ENCODE data around the gene RAB30. TPM values are rescaled to one million over a fixed set of nuclear protein-coding genes. Genes with fewer than 3 reads are reported as not detected.

RAB30 gene
- total and polyA plus RNA-seq, 9 donors, result 7.3 to 15.0 (median 11.3) TPM

DNA sequence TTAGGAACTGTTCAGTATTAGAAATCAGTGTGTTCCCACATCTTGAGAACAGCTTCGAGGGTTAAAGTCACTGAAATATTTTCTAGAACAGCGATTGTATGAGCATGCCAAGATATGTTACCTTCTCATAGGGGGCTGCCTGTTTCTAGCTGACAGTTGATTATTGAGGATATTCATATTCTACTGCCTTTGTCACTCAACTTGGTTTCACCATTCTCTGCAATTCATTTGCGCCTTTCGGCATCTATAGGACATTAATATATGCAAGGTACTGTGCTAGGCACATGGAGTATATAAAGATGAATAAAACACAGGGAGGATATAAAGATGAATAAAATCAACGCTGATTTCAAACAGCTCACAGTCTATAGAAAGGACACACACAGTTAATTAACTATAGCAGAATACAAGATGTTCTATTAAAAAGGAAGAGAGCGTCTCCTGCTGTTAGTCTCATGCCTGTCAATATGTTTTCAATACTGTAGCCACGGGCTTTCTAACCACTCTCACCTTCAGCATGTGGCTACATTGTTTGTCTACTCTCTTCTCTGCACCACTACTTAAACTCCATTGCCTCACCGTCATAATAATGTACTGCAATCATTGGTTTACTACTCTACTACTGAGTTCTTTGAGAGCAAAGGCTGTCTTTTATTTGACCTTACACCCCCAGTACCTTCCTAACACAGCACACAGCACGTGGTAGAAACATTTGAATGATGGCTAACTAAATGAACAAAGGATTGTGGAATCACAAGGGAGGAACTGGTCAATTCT is 81.9 kb downstream of the RAB30 start:
- Histone ChIP-seq H3K9me3 (replicated peaks; ENCODE audit: control insufficient read depth, low read depth, low read length) (no peaks in the 10 kb centered on the region), H3K36me3 (ENCODE audit: control insufficient read depth, insufficient read depth, low read length) (peaks cover 9% of the 10 kb centered on the region), H3K4me1 (ENCODE audit: control insufficient read depth, insufficient read depth, low read length) (peaks cover 16% of the 10 kb centered on the region), H3K27ac (ENCODE audit: low read length) (no peak overlapping the region), H3K27me3 (ENCODE audit: control insufficient read depth, insufficient read depth, low read length) (no peaks in the 10 kb centered on the region), H3K4me3 (ENCODE audit: low read length) (no peak overlapping the region)
- DNase-seq, result no peak
- 54% methylated on average over 2 of the region's 9 CpGs for WGBS (ENCODE audit: insufficient coverage)

DNA sequence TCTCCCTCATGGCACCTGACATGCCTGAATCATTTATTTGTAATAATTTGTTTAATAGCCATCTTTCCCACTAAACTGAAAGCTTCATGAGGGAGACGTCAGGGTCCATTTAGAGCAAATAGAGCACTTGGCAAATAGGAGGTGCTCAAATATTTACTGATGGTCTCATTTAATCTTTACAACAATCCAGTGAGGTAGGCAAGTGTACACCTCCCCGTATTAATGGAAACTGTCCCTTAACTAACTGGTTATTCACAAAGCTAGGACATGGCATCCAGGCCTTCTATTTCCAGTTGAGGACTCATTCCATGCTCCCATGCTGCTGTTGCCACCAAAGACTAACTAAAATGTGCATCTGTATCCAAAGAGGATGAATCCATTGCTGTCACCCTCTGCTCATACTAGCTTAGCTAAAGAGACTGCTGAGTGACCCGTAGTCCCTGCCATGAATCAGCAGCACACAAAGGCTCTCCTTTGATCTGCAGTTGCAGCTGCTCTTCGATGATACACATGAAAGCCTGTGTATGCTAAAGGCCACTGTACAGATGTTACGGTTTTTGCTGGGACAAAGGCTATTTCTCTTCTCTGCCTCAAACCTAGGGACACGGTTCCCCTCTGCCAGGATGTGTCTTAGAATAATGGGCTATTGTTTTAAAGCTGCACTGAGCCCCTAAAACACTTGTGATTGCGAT is 82.6 kb downstream of the RAB30 start:
- peaks cover 14% of the 10 kb centered on the region for H3K36me3 ChIP-seq (ENCODE audit: control insufficient read depth, insufficient read depth, low read length)
- H3K9me3 ChIP-seq (replicated peaks; ENCODE audit: control insufficient read depth, low read depth, low read length), result no peaks in the 10 kb centered on the region
- H3K27ac ChIP-seq (ENCODE audit: low read length), result no peak overlapping the region
- peaks cover 13% of the 10 kb centered on the region for H3K4me1 ChIP-seq (ENCODE audit: control insufficient read depth, insufficient read depth, low read length)
- WGBS (ENCODE audit: insufficient coverage), result 54% methylated on average over 4 of the region's 7 CpGs
- no peaks in the 10 kb centered on the region for H3K27me3 ChIP-seq (ENCODE audit: control insufficient read depth, insufficient read depth, low read length)
- peak; percentile 73 for DNase-seq
- no peak overlapping the region for H3K4me3 ChIP-seq (ENCODE audit: low read length)

DNA sequence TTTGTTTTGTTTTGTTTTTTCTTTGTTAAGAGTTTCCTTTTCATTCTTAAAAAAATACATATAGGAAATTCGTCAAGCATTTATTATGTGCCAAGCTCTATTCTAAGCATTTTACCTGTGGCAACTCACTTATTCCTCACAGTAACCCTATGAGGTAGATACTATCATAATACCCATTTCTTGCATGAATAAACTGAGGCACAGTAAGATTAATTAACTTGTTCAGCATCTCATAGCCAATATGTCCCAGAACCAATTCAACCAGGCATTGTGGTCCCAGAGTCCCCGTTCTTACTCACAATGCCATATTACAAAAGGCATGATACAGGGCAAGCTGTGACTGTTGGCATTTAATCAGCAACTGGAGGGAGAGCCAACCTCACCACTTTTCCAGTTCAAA is 83.7 kb downstream of the RAB30 start:
- peaks cover 10% of the 10 kb centered on the region for H3K36me3 ChIP-seq (ENCODE audit: control insufficient read depth, insufficient read depth, low read length)
- no peaks in the 10 kb centered on the region for H3K27me3 ChIP-seq (ENCODE audit: control insufficient read depth, insufficient read depth, low read length)
- peaks cover 12% of the 10 kb centered on the region for H3K4me1 ChIP-seq (ENCODE audit: control insufficient read depth, insufficient read depth, low read length)
- H3K4me3 ChIP-seq (ENCODE audit: low read length), result no peak overlapping the region
- WGBS (ENCODE audit: insufficient coverage), result no CpG with 5 or more reads among the region's 2 CpGs
- H3K27ac ChIP-seq (ENCODE audit: low read length), result no peak overlapping the region
- DNase-seq, result no peak
- no peaks in the 10 kb centered on the region for H3K9me3 ChIP-seq (replicated peaks; ENCODE audit: control insufficient read depth, low read depth, low read length)

DNA sequence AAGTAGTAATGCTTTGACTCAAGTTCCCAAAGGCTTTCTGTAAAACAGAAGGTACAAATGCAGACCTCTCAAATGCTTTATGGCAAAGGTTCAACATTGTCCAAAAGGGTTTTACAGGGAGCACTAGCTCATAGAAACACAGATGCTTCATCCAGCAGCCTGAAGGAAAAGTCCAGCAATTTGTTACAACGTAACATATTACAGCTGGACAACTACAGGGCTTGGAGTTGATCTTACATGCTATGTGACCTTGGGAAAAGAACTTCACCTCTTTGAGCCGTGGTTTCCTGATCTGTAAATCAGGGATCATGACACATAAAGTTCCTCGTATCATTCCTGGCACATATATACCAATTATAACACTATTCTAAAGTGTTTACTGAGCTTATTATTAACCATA is 85.3 kb downstream of the RAB30 start:
- peak; percentile 50 for DNase-seq
- Histone ChIP-seq H3K4me1 (ENCODE audit: control insufficient read depth, insufficient read depth, low read length) (peaks cover 6% of the 10 kb centered on the region), H3K4me3 (ENCODE audit: low read length) (no peak overlapping the region), H3K9me3 (replicated peaks; ENCODE audit: control insufficient read depth, low read depth, low read length) (no peaks in the 10 kb centered on the region), H3K27me3 (ENCODE audit: control insufficient read depth, insufficient read depth, low read length) (no peaks in the 10 kb centered on the region), H3K27ac (ENCODE audit: low read length) (no peak overlapping the region), H3K36me3 (ENCODE audit: control insufficient read depth, insufficient read depth, low read length) (peaks cover 17% of the 10 kb centered on the region)
- WGBS (ENCODE audit: insufficient coverage), result 100% methylated on average over 1 of the region's 3 CpGs

DNA sequence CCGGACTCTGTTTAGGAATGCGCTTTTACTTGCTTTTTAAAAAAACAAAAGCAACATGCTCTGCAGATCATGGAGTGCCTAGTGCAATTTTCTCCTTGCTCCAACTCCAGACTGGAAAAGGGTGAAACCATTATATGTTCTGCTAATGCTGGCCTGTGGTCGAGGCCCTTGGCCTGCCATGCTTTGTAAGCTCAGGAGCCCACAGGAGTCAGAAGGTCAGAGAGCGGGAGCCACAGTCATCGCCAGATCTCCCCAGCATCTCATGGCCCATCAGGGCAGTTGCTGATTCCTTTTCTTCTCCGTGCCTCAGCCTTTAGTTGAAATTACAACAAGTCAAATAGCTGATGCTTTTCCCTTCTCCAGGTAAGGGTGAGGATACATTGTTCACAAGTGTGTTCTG is 89.8 kb downstream of the RAB30 start:
- H3K4me1 ChIP-seq (ENCODE audit: control insufficient read depth, insufficient read depth, low read length), result no peaks in the 10 kb centered on the region
- H3K27me3 ChIP-seq (ENCODE audit: control insufficient read depth, insufficient read depth, low read length), result no peaks in the 10 kb centered on the region
- peaks cover 14% of the 10 kb centered on the region for H3K36me3 ChIP-seq (ENCODE audit: control insufficient read depth, insufficient read depth, low read length)
- 90% methylated on average over 5 of the region's 6 CpGs for WGBS (ENCODE audit: insufficient coverage)
- no peaks in the 10 kb centered on the region for H3K9me3 ChIP-seq (replicated peaks; ENCODE audit: control insufficient read depth, low read depth, low read length)
- no peak overlapping the region for H3K27ac ChIP-seq (ENCODE audit: low read length)
- H3K4me3 ChIP-seq (ENCODE audit: low read length), result no peak overlapping the region
- no peak for DNase-seq

DNA sequence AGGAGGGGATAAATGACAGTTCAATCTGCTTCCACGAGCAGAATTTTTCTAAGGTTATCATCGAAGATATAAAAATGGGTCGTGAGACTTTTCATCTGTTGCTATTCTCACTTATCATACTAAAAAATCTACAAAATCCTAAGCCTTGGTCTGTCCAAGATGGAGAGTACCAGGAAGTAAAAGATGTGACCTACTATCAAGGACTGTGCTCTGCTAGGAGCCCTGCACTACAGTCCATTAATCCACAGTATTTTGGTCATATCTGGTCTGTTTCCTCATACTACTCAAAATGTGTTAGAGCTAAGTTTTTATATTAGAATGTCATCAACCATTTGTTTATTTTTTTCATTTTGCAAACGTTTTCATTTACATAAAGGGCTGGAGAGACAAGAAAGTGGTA is 90.8 kb downstream of the RAB30 start:
- Histone ChIP-seq H3K4me3 (ENCODE audit: low read length) (no peak overlapping the region), H3K9me3 (replicated peaks; ENCODE audit: control insufficient read depth, low read depth, low read length) (no peaks in the 10 kb centered on the region), H3K36me3 (ENCODE audit: control insufficient read depth, insufficient read depth, low read length) (peaks cover 12% of the 10 kb centered on the region), H3K27me3 (ENCODE audit: control insufficient read depth, insufficient read depth, low read length) (no peaks in the 10 kb centered on the region), H3K4me1 (ENCODE audit: control insufficient read depth, insufficient read depth, low read length) (no peaks in the 10 kb centered on the region), H3K27ac (ENCODE audit: low read length) (no peak overlapping the region)
- no CpG with 5 or more reads among the region's 4 CpGs for WGBS (ENCODE audit: insufficient coverage)
- DNase-seq, result no peak

DNA sequence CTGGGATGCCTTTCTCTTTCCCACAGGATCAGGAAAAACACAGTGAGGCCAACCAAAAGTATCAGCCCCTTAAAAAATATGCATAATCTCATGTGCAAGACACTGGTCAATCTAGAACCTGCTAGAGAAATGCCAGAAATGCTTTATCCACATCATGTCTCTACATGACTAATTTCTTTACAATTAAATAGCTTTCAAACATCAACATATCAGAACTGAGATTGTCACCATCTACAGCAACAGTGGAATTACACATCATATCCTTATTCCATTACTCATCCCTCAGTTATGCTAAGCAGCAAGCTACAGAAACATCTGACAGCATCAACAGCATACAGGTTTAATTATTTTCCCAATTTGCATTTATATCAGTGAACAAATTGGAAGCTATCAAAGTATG is 91.4 kb downstream of the RAB30 start:
- Histone ChIP-seq H3K27ac (ENCODE audit: low read length) (no peak overlapping the region), H3K9me3 (replicated peaks; ENCODE audit: control insufficient read depth, low read depth, low read length) (no peaks in the 10 kb centered on the region), H3K27me3 (ENCODE audit: control insufficient read depth, insufficient read depth, low read length) (no peaks in the 10 kb centered on the region), H3K36me3 (ENCODE audit: control insufficient read depth, insufficient read depth, low read length) (peaks cover 12% of the 10 kb centered on the region), H3K4me3 (ENCODE audit: low read length) (no peak overlapping the region), H3K4me1 (ENCODE audit: control insufficient read depth, insufficient read depth, low read length) (no peaks in the 10 kb centered on the region)
- peak; percentile 27 for DNase-seq

DNA sequence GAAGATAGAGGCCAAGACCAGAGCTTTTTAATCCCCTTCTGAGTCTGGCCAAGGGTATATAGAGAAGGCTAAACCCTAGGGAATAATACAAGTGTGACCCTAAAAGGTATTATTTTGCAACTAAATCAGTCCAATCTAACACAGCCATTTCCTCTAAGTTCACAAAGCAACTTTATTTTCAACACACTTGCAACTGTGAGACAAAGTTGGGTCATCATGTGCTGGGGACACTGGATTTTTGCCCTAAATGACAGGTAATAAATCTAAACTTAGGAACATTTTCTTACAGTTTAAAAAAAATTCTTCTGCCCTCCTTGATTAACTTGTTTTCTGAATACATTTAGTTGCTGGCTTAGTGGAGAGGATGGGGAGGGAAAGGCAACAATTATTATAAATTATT is 91.9 kb downstream of the RAB30 start:
- Histone ChIP-seq H3K9me3 (replicated peaks; ENCODE audit: control insufficient read depth, low read depth, low read length) (no peaks in the 10 kb centered on the region), H3K27me3 (ENCODE audit: control insufficient read depth, insufficient read depth, low read length) (no peaks in the 10 kb centered on the region), H3K4me3 (ENCODE audit: low read length) (no peak overlapping the region), H3K27ac (ENCODE audit: low read length) (no peak overlapping the region), H3K4me1 (ENCODE audit: control insufficient read depth, insufficient read depth, low read length) (no peaks in the 10 kb centered on the region), H3K36me3 (ENCODE audit: control insufficient read depth, insufficient read depth, low read length) (peaks cover 12% of the 10 kb centered on the region)
- DNase-seq, result no peak

DNA sequence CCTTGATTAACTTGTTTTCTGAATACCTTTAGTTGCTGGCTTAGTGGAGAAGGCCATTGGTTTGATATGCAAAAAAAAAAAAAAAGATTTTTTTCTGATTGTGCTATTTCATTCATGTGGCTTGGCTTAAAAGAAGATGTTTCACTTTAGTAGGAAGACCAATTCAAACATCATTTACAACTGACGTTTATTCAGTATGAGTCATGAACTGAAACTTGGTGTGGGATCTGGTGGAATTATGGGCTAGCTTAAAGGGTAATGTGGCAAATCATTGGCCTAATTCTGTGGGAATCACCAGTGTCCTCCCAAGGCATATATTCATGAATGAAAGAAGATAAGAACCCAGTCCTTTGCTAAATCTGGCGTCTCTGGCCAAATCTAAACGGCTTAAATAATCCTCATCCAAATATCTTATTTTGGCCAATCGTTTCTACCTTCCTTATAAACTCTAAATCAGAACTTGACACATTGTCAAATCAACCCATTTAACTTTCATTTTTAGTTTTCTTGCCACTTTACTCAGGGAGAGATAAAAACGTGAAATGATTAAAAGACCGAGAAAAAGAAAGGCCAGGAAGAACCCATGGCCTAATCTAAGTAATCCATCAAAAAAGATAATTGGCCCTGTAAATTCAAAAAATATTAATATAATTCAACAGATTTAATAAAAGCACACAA is 93.1 kb downstream of the RAB30 start:
- no peaks in the 10 kb centered on the region for H3K4me1 ChIP-seq (ENCODE audit: control insufficient read depth, insufficient read depth, low read length)
- peaks cover 8% of the 10 kb centered on the region for H3K36me3 ChIP-seq (ENCODE audit: control insufficient read depth, insufficient read depth, low read length)
- no peak overlapping the region for H3K27ac ChIP-seq (ENCODE audit: low read length)
- no peak for DNase-seq
- H3K9me3 ChIP-seq (replicated peaks; ENCODE audit: control insufficient read depth, low read depth, low read length), result no peaks in the 10 kb centered on the region
- no peak overlapping the region for H3K4me3 ChIP-seq (ENCODE audit: low read length)
- 95% methylated on average over 3 of the region's 6 CpGs for WGBS (ENCODE audit: insufficient coverage)
- no peaks in the 10 kb centered on the region for H3K27me3 ChIP-seq (ENCODE audit: control insufficient read depth, insufficient read depth, low read length)

DNA sequence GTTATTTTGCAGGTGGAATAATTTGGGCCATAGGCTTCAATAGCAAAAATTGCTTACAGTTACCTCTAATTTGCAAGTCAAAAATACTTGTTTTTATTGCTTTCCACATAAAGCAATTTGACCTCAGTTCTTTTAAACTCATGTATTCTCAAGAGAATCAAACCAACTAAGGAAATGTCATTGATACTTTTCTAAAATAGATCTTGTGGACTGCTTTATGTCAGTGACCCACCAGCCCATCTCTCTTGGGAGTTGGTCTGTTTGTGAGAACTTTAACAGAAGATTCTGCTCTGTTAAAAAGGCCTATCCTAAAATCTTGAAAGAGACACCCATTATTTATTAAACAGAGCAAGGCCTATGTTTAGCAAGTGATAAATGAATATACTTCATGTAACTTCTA is 94.9 kb downstream of the RAB30 start:
- H3K36me3 ChIP-seq (ENCODE audit: control insufficient read depth, insufficient read depth, low read length), result peaks cover 4% of the 10 kb centered on the region
- DNase-seq, result no peak
- no peaks in the 10 kb centered on the region for H3K4me1 ChIP-seq (ENCODE audit: control insufficient read depth, insufficient read depth, low read length)
- no peak overlapping the region for H3K27ac ChIP-seq (ENCODE audit: low read length)
- H3K4me3 ChIP-seq (ENCODE audit: low read length), result no peak overlapping the region
- H3K9me3 ChIP-seq (replicated peaks; ENCODE audit: control insufficient read depth, low read depth, low read length), result no peaks in the 10 kb centered on the region
- no peaks in the 10 kb centered on the region for H3K27me3 ChIP-seq (ENCODE audit: control insufficient read depth, insufficient read depth, low read length)
